HUES48 (cell line): Measurements from ENCODE around the gene VAV3.

Source experiments
- H3K27ac ChIP-seq: one replicate; pipeline ENCODE4 v1.7.0; 2013; ENCODE audit warnings: low read depth, low read length, inconsistent platforms
- H3K27me3 ChIP-seq: 2 replicates; pipeline ENCODE4 v1.6.1; 2013; ENCODE audit warnings: mild to moderate bottlenecking, low read length; ENCODE audit not compliant: control insufficient read depth, insufficient read depth
- H3K36me3 ChIP-seq: 2 replicates; pipeline ENCODE4 v1.6.1; 2013; ENCODE audit warnings: low read length; ENCODE audit not compliant: control insufficient read depth, insufficient read depth
- H3K4me1 ChIP-seq: 2 replicates; pipeline ENCODE4 v1.6.1; 2013; ENCODE audit warnings: mild to moderate bottlenecking, low read length; ENCODE audit not compliant: control insufficient read depth, insufficient read depth
- H3K4me3 ChIP-seq: 2 replicates; pipeline ENCODE4 v1.5.1; 2013; ENCODE audit warnings: mild to moderate bottlenecking, low read depth, low read length
- H3K9ac ChIP-seq: 2 replicates; pipeline ENCODE4 v1.6.1; 2013; ENCODE audit warnings: mild to moderate bottlenecking, low read depth, low read length, moderate library complexity
- H3K9me3 ChIP-seq: 2 replicates; pipeline ENCODE4 v1.6.1; 2013; ENCODE audit warnings: low read length; ENCODE audit not compliant: control insufficient read depth, insufficient read depth

The VAV3 gene

DNA sequence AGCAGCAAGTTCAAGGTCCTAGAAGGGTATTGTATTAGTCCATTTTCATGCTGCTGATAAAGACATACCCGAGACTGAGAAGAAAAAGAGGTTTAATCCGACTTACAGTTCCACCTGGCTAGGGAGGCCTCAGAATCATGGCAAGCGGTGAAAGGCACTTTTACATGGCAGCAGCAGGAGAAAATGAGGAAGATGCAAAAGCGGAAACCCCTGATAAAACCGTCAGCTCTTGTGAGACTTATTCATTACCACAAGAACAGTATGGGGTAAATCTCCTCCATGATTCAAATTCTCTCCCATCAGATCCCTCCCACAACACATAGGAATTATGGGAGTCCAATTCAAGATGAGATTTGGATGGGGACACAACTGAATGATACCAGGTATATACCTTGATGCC is 414.6 kb downstream of the VAV3 start:
- H3K27ac ChIP-seq = no peak overlapping the region
- H3K4me1 ChIP-seq = no peaks in the 10 kb centered on the region
- H3K4me3 ChIP-seq = no peak overlapping the region
- H3K36me3 ChIP-seq = no peaks in the 10 kb centered on the region
- no peak overlapping the region for H3K9ac ChIP-seq
- H3K27me3 ChIP-seq = no peaks in the 10 kb centered on the region
- no peaks in the 10 kb centered on the region for H3K9me3 ChIP-seq

DNA sequence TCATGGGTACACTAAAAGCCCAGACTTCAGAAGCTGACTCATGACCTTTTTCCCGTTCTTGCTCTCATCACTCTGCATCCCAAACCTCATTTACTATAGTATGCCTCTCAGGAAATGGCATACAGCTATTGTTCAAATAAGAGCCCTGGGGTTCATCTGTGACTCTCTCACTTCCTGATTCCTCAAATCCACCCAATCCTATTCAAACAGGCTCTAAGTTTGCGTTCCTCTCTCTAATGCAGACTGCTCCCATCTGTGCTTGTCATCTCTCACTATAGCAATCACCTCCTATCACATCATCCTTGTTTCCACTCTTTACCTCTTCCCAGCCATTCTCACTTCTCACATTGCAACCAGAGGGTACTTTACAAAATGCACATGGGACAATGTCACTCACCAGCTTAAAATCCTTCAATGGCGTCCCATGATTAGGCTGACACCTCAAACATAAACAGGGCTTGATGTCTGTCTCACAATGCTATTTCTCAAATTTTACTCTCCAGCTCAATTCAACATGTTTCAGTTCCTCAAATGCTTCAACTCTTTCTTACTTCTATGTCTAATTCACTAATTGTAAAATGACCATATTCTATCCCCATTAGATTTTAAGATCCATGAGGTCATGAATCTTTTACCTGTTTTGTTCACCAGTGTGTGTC is 415.7 kb downstream of the VAV3 start:
- H3K36me3 ChIP-seq = no peaks in the 10 kb centered on the region
- no peak overlapping the region for H3K4me3 ChIP-seq
- H3K9me3 ChIP-seq = no peaks in the 10 kb centered on the region
- H3K27ac ChIP-seq = no peak overlapping the region
- H3K9ac ChIP-seq = no peak overlapping the region
- no peaks in the 10 kb centered on the region for H3K4me1 ChIP-seq
- no peaks in the 10 kb centered on the region for H3K27me3 ChIP-seq

DNA sequence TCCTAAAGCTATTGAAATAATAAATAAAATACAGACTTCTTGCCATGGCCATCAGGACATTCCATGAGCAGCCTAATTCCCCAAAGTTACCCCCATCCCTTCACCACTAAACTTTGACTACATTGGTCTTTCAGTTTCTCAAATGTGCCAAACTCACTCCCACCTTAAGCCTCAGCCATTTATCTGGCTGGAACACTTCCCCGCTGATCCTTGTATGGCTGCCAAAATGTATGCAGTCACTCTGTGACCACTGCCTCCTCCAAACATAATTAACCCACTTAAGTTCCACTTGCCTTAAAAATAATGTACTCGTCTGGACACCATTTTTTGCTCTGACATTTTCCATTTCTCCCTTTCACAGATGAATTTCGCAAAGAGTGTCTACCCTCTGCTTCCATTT is 416.7 kb downstream of the VAV3 start:
- Histone ChIP-seq H3K27ac (no peak overlapping the region), H3K36me3 (no peaks in the 10 kb centered on the region), H3K4me1 (no peaks in the 10 kb centered on the region), H3K9me3 (no peaks in the 10 kb centered on the region), H3K27me3 (no peaks in the 10 kb centered on the region), H3K9ac (no peak overlapping the region), H3K4me3 (no peak overlapping the region)

DNA sequence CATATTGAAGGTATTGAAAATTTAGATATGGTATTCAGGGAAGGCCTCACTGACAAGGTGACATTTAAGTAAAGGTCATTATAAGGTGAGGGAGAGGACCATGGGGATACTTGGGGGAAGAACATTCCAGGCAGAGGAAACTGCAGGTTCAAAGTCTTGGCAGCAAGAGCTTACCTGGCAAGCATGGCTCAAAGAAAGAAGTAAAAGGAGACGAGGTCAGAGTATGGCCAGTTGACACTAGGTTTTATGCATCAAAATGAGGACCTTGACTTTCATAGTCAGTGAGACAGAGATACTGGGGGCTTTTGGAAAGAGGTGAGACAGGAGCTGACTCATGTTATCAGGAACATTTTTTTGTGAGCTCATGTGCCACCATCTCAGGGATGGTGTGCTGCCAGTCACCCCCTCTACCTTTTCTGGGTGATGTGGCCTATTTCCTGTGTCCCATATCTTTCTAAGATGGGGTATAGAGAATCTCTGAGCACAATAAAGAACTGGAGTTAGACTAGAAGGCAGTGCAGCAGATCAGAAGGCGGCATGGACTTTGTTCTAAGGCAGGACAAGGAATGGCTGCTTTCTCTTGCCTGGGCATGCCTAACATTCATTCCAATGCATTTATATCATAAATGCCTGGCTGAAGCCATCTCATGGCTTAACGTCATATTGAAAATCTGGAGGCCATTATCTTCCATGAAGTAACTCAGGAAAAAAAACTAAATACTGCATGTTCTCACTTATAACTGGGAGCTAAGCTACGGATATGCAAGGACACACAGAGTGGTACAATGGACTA is 417.4 kb downstream of the VAV3 start:
- Histone ChIP-seq H3K4me3 (no peak overlapping the region), H3K9me3 (no peaks in the 10 kb centered on the region), H3K27ac (no peak overlapping the region), H3K4me1 (no peaks in the 10 kb centered on the region), H3K27me3 (no peaks in the 10 kb centered on the region), H3K36me3 (no peaks in the 10 kb centered on the region), H3K9ac (no peak overlapping the region)

DNA sequence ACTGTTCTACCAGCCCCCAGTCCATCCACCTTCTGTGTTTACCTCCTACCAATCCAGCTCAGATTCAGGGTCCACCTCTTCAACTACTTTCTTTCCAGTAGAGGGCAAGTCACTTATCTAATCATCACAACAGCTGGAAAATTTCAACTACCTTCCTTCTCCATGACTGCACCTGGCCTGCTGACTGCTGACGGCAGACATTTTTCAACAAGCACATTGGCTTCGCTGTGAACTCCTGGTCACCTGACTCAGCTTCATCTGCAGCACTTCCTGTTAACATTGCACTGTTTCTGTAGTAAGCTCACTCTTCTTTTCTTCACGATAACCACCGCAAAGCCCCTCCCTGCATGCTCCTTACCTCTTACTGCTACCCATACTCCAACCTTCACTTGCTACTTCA is 418.4 kb downstream of the VAV3 start:
- Histone ChIP-seq H3K9ac (no peak overlapping the region), H3K27ac (no peak overlapping the region), H3K9me3 (no peaks in the 10 kb centered on the region), H3K27me3 (no peaks in the 10 kb centered on the region), H3K4me1 (no peaks in the 10 kb centered on the region), H3K4me3 (no peak overlapping the region), H3K36me3 (no peaks in the 10 kb centered on the region)

DNA sequence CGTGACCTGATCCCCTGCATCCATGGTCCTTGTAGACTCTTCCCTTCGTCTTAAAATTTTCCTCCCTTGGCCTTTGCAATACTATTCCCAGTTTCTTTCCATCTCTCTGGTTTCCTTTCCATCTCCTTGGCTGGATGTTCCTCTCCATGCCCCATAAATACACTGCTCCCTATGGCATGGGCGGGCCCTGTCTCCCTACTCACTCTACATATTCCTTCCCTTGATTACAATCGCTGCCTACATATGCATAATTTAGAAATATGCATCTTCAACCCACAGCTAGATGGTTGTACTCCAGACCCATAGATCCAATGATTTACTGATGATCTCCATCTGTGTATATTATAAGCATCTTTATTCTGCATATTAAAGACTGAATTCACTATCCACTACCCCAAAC is 419.1 kb downstream of the VAV3 start:
- Histone ChIP-seq H3K27ac (no peak overlapping the region), H3K4me1 (no peaks in the 10 kb centered on the region), H3K9me3 (no peaks in the 10 kb centered on the region), H3K9ac (no peak overlapping the region), H3K36me3 (no peaks in the 10 kb centered on the region), H3K4me3 (no peak overlapping the region), H3K27me3 (no peaks in the 10 kb centered on the region)

DNA sequence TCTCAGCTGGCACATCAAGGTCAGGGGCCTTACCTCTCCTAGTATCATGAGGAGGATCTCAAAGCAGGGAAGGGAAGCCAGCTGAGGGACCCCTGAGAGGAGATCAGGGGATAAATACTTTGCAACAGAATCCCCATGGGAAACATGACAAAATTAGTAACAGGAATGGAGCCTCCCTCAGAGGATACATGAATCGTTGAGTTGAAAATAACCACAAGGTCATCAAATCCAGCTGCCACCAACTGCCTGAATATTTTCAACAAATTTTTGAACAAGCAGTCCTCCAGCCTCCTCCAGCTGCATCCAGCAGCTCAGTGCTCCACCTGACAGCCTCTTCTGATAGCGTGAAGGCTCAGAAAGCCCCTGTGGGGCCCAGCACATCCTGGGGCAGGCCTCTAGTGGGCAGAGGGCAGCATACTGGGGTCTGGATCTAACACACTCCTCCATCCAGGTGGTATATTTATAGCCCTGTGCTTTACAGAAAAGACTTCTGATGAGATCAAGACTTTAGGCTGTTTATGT is 419.9 kb downstream of the VAV3 start:
- H3K27me3 ChIP-seq = no peaks in the 10 kb centered on the region
- H3K36me3 ChIP-seq = no peaks in the 10 kb centered on the region
- H3K9me3 ChIP-seq = no peaks in the 10 kb centered on the region
- H3K4me1 ChIP-seq = no peaks in the 10 kb centered on the region
- H3K9ac ChIP-seq = no peak overlapping the region
- no peak overlapping the region for H3K4me3 ChIP-seq
- no peak overlapping the region for H3K27ac ChIP-seq

DNA sequence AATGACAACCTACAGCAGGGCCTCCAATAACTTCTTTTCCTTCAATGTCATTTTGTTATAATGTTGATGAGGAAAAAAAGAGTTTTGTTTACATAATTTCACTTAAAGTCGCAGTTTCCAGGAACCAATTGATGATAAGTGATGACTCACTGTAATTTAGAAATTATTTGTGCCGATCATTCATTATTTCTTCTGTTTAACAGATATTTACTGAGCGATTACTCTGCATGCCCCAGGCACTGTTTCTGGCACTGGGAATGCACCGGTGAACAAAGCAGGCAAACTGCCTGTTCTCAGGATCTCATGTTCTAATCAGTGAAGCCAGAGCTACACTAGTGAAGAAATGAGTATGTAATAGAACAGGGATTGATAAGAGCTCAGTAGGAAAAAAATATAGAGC is 420.7 kb downstream of the VAV3 start:
- Histone ChIP-seq H3K9ac (no peak overlapping the region), H3K9me3 (no peaks in the 10 kb centered on the region), H3K27me3 (no peaks in the 10 kb centered on the region), H3K27ac (no peak overlapping the region), H3K4me1 (no peaks in the 10 kb centered on the region), H3K4me3 (no peak overlapping the region), H3K36me3 (no peaks in the 10 kb centered on the region)

DNA sequence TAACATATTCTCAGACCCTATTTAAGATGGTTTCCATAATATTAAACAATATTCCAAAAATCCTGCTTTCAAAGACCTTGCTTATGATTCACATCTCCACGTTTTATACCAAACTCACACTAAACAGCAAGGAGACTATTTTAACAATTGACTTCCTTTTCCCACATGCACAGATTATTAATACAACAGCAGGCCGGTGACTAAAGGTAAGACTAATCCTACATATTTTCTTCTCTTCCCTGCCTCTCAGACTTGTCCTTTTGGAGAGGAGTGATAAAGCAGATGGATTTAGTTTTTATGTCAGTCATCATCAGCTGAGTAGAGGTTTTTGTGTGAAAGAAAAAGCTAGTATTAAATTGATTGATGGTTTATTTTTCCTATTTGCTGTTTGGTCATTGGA is 423.6 kb downstream of the VAV3 start:
- no peaks in the 10 kb centered on the region for H3K36me3 ChIP-seq
- H3K9me3 ChIP-seq = no peaks in the 10 kb centered on the region
- no peak overlapping the region for H3K4me3 ChIP-seq
- H3K27me3 ChIP-seq = no peaks in the 10 kb centered on the region
- H3K9ac ChIP-seq = no peak overlapping the region
- no peak overlapping the region for H3K27ac ChIP-seq
- no peaks in the 10 kb centered on the region for H3K4me1 ChIP-seq

DNA sequence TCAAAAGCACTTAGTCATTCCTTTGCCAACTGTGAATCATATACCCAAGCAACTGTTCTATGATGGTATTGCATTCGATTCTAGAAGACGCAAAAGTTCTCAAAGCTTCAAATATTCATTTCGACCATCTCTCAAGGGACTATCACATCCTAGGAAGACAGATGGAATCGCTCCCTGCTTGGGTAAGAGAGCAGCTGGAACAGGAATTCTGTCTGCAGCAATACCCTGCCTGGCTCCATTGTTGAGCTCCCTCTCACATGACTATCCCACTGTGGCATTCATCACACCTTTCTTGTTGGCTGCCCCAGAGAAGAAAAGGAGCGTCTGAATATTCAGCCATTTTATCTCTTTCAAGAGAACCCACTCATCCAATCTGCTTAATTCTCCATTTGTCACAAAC is 426.5 kb downstream of the VAV3 start:
- no peak overlapping the region for H3K27ac ChIP-seq
- H3K4me1 ChIP-seq = no peaks in the 10 kb centered on the region
- no peaks in the 10 kb centered on the region for H3K36me3 ChIP-seq
- no peaks in the 10 kb centered on the region for H3K27me3 ChIP-seq
- H3K9ac ChIP-seq = no peak overlapping the region
- H3K4me3 ChIP-seq = no peak overlapping the region
- H3K9me3 ChIP-seq = no peaks in the 10 kb centered on the region

DNA sequence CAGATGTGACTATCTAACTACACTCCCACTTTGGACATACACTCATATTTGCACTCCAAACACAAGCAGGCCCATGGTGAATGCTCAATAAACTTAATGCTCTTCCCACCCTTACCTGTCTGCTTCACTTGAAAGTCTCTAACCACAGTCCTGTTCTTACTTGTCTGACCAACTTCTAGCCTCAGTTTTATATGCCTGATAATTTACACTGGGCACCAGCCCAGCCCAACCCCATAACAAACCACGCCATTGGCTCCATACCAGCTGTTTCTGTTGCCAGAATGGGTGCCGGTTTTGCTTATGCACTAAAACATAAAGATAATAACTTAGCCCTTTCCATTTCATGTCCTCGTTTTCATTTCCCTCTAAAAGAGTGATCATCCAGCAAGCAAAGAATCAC is 428.7 kb downstream of the VAV3 start:
- H3K9ac ChIP-seq = no peak overlapping the region
- no peaks in the 10 kb centered on the region for H3K4me1 ChIP-seq
- no peak overlapping the region for H3K4me3 ChIP-seq
- H3K27me3 ChIP-seq = no peaks in the 10 kb centered on the region
- H3K36me3 ChIP-seq = no peaks in the 10 kb centered on the region
- no peaks in the 10 kb centered on the region for H3K9me3 ChIP-seq
- no peak overlapping the region for H3K27ac ChIP-seq
